Activated naive CD8-positive, alpha-beta T cell treated with anti-CD3 and anti-CD28 coated beads, Interleukin-2, amount 10 ng/mL, durations not matched to agents 7 days and 5 days (primary cell): ENCODE measurements around the gene TTC39B. TPM values are rescaled to one million over a fixed set of nuclear protein-coding genes. Genes with fewer than 3 reads are reported as not detected.
"Not testable (repeated sequence)": the region's sequence is repeated elsewhere in the genome, so short reads cannot be mapped to it uniquely, and the experiment has no call there.

Experiments used
- ATAC-seq: fragments of 150-1000 bp; cut with Tn5 transposase; one replicate; pipeline ENCODE4 v1.10.0; 2021; ENCODE audit warnings: low read depth, moderate library complexity
- POLR2A ChIA-PET: fragments of 350-600 bp; sonication (Branson Sonifier 250); formaldehyde crosslinking; loops from one replicate; lab custom pipeline; 2021; ENCODE audit warnings: antibody characterized with exemption; lab: Charles Lee
- DNase-seq: peaks from one replicate; pipeline ENCODE4 v3.0.0; 2021
- H3K27ac Mint-ChIP-seq: one replicate; pipeline ENCODE4 v1.8.0; 2022; ENCODE audit warnings: mild to moderate bottlenecking, mixed read lengths
- H3K27me3 Mint-ChIP-seq: one replicate; pipeline ENCODE4 v1.8.0; 2022; ENCODE audit warnings: mild to moderate bottlenecking, moderate library complexity, mixed read lengths
- H3K36me3 Mint-ChIP-seq: one replicate; pipeline ENCODE4 v1.8.0; 2021; ENCODE audit warnings: mild to moderate bottlenecking, mixed read lengths
- H3K4me1 Mint-ChIP-seq: one replicate; pipeline ENCODE4 v1.8.0; 2021; ENCODE audit warnings: mixed read lengths
- H3K4me3 Mint-ChIP-seq: one replicate; pipeline ENCODE4 v1.8.0; 2022; ENCODE audit warnings: mild to moderate bottlenecking, moderate library complexity, mixed read lengths
- H3K9me3 Mint-ChIP-seq: one replicate; pipeline ENCODE4 v1.8.0; 2021; ENCODE audit warnings: mixed read lengths
- total RNA-seq, 2 experiments: library from RNA; stranded (reverse); gene quantifications; one replicate each; pipeline ENCODE4 v1.2.3, GENCODE V29; 2021

The TTC39B gene
- total RNA-seq, 2 experiments from 2014 or later = 33.6 to 35.2 TPM

DNA sequence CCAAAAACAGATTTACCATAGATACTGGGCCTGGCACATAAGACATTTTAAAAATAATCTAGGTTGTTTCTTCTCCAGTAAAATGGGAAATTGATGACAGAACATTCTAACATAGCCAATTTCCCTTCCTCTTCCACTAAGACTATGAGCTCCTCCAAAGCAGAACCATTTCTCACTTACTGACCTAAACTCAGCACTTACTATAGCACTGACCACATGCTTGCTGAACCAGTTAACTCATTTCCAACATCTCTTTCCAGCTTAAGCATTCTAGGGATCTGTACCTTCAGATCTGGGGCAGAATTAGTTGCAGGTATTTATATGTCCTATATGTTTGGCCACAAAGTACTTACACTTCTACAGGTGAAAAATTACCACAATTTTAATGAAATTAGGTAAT lies 58.9 kb downstream of the TTC39B start:
- no peak for ATAC-seq

DNA sequence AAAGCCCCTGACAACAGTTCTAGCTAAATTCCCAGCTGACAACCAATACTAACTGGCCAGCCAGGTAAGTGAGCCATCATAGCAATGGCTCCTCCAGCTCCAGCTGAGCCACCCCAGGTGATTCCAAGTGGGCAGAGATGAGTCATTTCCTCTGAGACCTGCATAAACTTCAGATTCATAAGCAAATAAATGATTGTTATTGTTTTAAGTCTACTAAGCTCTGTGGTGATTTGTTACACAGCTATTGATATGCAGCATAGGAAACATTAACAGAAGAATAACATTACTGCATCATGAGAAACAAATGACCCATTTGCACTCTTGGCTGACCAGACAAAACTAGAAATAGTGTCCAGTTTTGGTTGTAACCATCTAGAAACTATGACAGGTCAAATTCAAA lies 60.3 kb downstream of the TTC39B start:
- POLR2A ChIA-PET = no interaction called here
- Mint-ChIP-seq H3K27ac (no peak overlapping the region), H3K27me3 (no peaks in the 10 kb centered on the region), H3K9me3 (no peaks in the 10 kb centered on the region), H3K36me3 (peaks cover 23% of the 10 kb centered on the region), H3K4me1 (peaks cover 17% of the 10 kb centered on the region), H3K4me3 (no peak overlapping the region)
- ATAC-seq (no peak), DNase-seq (no peak)

More for the DNA sequence above, 58.9 kb downstream of the TTC39B start:
- Mint-ChIP-seq H3K4me1 (peaks cover 17% of the 10 kb centered on the region), H3K27me3 (no peaks in the 10 kb centered on the region), H3K27ac (no peak overlapping the region), H3K9me3 (no peaks in the 10 kb centered on the region), H3K4me3 (no peak overlapping the region), H3K36me3 (peaks cover 21% of the 10 kb centered on the region)
- no peak for DNase-seq
- POLR2A ChIA-PET = no interaction called here

DNA sequence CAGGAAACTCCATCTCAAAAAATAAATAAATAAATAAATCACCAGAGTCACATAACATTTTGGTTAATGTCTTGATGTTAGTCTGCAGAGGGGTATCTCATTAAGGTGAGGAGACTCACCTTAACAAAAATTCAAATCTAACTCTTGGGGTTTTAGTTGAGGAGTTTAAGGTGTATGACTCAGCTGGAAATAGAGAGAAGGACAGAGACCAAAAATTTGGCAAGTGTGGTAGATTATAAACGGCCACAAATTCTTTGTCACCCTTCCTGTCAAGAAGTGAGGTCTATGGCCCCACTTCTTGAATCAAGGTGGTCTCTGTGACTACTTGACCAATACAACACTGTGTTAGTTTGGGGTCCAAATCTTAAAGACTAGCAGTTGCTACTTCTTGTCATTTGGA lies 60.8 kb downstream of the TTC39B start:
- peaks cover 23% of the 10 kb centered on the region for H3K36me3 Mint-ChIP-seq
- H3K27me3 Mint-ChIP-seq = no peaks in the 10 kb centered on the region
- H3K4me3 Mint-ChIP-seq = no peak overlapping the region
- no peaks in the 10 kb centered on the region for H3K9me3 Mint-ChIP-seq
- peaks cover 17% of the 10 kb centered on the region for H3K4me1 Mint-ChIP-seq
- DNase-seq (no peak), ATAC-seq (no peak)
- H3K27ac Mint-ChIP-seq = no peak overlapping the region
- POLR2A ChIA-PET = no interaction called here

DNA sequence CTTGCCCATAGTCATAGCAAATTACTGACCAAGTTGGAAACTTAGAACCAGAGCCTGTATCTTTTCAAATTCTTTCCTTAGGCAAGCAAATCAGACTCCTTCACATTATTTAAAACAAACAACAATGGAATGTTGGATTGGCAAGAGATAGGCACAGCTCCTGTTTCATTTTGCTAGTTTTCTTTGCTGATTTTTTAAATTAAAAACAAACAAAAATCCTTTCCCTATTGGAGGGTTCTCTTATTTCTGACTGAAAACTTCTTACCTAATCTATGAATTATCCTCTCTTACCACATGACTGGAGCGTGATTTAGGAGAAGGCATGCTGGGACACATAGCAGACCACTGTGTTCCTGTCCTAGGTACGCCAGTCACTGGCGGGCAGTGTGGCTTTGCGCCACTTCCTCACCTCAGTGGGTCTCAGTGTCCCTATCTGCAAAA lies 63.0 kb downstream of the TTC39B start:
- ATAC-seq (no peak), DNase-seq (no peak)
- H3K27me3 Mint-ChIP-seq = no peaks in the 10 kb centered on the region
- no peak overlapping the region for H3K27ac Mint-ChIP-seq
- POLR2A ChIA-PET = no interaction called here
- peaks cover 34% of the 10 kb centered on the region for H3K36me3 Mint-ChIP-seq
- peaks cover 17% of the 10 kb centered on the region for H3K4me1 Mint-ChIP-seq
- no peak overlapping the region for H3K4me3 Mint-ChIP-seq
- peaks cover 4% of the 10 kb centered on the region for H3K9me3 Mint-ChIP-seq

DNA sequence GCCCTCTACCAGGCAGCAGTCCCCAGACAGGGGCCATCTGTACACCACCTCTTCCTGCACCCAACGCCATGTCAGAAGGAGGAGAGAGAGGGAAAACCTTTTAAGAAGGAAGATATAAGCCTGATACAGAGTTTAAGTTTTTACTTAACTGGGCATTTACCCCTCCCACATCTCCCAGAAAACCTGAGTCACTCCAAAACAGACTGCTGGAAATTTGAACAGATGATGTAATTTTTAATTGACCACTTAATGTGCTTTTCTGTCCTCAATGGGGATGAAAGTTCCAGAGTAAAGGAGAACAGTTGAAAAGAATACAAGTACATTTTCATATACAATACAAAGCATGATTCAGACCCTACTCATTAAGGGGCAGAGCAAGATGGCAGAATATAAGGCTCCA lies 63.9 kb downstream of the TTC39B start:
- H3K4me3 Mint-ChIP-seq = no peak overlapping the region
- H3K27ac Mint-ChIP-seq = no peak overlapping the region
- peaks cover 12% of the 10 kb centered on the region for H3K9me3 Mint-ChIP-seq
- no peaks in the 10 kb centered on the region for H3K27me3 Mint-ChIP-seq
- POLR2A ChIA-PET = no interaction called here
- peaks cover 17% of the 10 kb centered on the region for H3K4me1 Mint-ChIP-seq
- ATAC-seq (no peak), DNase-seq (no peak)
- peaks cover 40% of the 10 kb centered on the region for H3K36me3 Mint-ChIP-seq

DNA sequence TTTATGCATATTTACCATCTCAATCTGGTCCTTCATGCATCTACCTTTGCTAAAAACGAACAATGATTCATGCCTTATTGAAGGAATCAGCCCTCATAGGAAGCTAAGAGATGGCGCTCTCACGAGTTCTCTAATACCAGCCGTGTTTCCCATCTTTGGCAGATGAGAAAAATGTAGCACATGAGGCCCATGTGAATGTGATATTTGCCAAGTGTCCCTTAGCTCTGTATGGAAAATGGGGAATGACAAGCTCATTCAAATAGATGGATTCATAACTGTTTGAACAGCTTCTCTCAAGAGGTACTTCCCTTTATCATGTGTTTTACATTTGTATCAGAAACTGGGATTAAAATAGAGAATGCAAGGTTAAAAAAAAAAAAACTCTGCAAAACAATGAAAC lies 66.1 kb downstream of the TTC39B start:
- peaks cover 7% of the 10 kb centered on the region for H3K4me1 Mint-ChIP-seq
- H3K27ac Mint-ChIP-seq = no peak overlapping the region
- H3K27me3 Mint-ChIP-seq = no peaks in the 10 kb centered on the region
- POLR2A ChIA-PET = interaction anchor here (0.7 kb wide), 1 partner anchor 108 kb away, joined by 5 read pairs; no protein-coding TSS in a partner anchor
- H3K36me3 Mint-ChIP-seq = peaks cover 51% of the 10 kb centered on the region
- H3K4me3 Mint-ChIP-seq = no peak overlapping the region
- DNase-seq (no peak), ATAC-seq (no peak)
- H3K9me3 Mint-ChIP-seq = peaks cover 23% of the 10 kb centered on the region

DNA sequence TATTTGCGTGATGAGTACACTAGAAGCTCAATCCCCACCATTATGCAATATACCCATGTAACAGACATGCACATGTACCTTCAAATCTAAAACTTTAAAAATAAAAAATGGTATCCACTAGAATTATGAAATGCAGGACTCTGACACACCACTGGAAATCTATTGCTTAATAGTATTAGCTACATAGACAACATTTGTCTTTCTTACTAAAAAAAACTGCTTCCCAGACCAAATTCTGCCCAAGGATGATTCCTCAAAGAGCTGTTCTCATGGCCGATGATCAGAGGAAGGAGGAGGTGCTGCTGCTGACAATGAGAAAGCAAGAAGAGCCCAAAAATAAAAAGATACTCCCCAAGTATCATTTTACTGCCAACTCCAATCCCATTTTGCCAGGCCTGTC lies 67.2 kb downstream of the TTC39B start:
- DNase-seq = no peak
- ATAC-seq = no peak
- peaks cover 26% of the 10 kb centered on the region for H3K9me3 Mint-ChIP-seq
- H3K27ac Mint-ChIP-seq = no peak overlapping the region
- peaks cover 7% of the 10 kb centered on the region for H3K4me1 Mint-ChIP-seq
- H3K36me3 Mint-ChIP-seq = peaks cover 54% of the 10 kb centered on the region
- H3K27me3 Mint-ChIP-seq = no peaks in the 10 kb centered on the region
- no peak overlapping the region for H3K4me3 Mint-ChIP-seq
- POLR2A ChIA-PET = no interaction called here

DNA sequence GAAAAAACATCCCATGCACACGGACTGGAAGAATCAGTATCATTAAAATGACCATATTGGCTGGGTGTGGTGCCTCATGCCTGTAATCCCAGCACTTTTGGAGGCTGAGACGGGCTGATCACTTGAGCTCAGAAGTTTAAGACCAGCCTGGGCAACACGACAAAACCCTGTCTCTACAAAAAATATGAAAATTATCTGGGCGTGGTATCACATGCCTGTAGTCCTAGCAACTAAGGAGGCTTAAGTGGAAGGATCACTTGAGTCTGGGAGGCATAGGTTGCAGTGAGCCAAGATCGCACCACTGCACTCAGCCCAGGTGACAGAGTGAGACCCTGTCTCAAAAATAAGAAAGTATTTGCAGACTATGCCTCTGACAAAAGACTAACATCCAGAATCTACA lies 68.4 kb downstream of the TTC39B start:
- H3K27ac Mint-ChIP-seq = no peak overlapping the region
- POLR2A ChIA-PET = no interaction called here

DNA sequence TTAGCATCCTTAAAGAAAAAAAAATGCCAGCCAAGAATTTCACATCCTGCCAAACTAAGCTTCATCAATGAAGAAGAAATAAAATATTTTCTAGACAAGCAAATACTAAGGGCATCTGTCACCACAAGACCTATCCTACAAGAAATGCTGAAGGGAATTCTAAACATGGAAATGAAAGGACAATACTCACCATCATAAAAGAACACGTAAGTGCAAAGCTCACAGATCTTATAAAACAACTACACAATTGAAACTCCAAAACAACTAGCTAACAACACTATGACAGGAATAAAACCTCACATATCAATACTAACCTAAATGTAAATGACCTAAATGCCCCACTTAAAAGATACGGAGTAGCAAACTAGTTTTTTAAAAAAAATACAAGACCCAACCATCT lies 71.4 kb downstream of the TTC39B start:
- peaks cover 28% of the 10 kb centered on the region for H3K9me3 Mint-ChIP-seq
- H3K4me1 Mint-ChIP-seq = peaks cover 2% of the 10 kb centered on the region
- ATAC-seq = no peak
- no peak overlapping the region for H3K27ac Mint-ChIP-seq
- POLR2A ChIA-PET = no interaction called here
- H3K27me3 Mint-ChIP-seq = no peaks in the 10 kb centered on the region
- H3K36me3 Mint-ChIP-seq = peaks cover 55% of the 10 kb centered on the region
- H3K4me3 Mint-ChIP-seq = no peak overlapping the region
- DNase-seq = no peak

More for the DNA sequence above, 68.4 kb downstream of the TTC39B start:
- no peak overlapping the region for H3K4me3 Mint-ChIP-seq
- H3K9me3 Mint-ChIP-seq = peaks cover 26% of the 10 kb centered on the region
- DNase-seq = no peak
- ATAC-seq = no peak
- no peaks in the 10 kb centered on the region for H3K27me3 Mint-ChIP-seq
- peaks cover 4% of the 10 kb centered on the region for H3K4me1 Mint-ChIP-seq
- H3K36me3 Mint-ChIP-seq = peaks cover 48% of the 10 kb centered on the region

DNA sequence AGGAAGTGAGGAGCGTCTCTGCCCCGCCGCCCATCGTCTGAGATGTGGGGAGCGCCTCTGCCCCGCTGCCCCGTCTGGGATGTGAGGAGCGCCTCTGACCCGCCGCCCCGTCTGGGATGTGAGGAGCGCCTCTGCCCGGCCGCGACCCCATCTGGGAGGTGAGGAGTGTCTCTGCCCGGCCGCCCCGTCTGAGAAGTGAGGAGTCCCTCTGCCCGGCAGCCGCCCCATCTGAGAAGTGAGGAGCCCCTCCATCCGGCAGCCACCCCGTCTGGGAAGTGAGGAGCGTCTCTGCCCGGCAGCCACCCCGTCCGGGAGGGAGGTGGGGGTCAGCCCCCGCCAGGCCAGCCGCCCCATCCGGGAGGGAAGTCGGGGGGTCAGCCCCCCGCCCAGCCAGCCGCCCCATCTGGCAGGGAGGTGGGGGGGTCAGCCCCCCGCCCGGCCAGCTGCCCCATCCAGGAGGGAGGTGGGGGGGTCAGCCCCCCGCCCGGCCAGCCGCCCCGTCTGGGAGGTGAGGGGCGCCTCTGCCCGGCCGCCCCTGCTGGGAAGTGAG lies 73.0 kb downstream of the TTC39B start:
- H3K36me3 Mint-ChIP-seq = peaks cover 48% of the 10 kb centered on the region
- H3K27ac Mint-ChIP-seq, H3K27me3 Mint-ChIP-seq, H3K4me1 Mint-ChIP-seq, ATAC-seq, H3K4me3 Mint-ChIP-seq, DNase-seq, POLR2A ChIA-PET: not testable (repeated sequence)
- peaks cover 26% of the 10 kb centered on the region for H3K9me3 Mint-ChIP-seq

DNA sequence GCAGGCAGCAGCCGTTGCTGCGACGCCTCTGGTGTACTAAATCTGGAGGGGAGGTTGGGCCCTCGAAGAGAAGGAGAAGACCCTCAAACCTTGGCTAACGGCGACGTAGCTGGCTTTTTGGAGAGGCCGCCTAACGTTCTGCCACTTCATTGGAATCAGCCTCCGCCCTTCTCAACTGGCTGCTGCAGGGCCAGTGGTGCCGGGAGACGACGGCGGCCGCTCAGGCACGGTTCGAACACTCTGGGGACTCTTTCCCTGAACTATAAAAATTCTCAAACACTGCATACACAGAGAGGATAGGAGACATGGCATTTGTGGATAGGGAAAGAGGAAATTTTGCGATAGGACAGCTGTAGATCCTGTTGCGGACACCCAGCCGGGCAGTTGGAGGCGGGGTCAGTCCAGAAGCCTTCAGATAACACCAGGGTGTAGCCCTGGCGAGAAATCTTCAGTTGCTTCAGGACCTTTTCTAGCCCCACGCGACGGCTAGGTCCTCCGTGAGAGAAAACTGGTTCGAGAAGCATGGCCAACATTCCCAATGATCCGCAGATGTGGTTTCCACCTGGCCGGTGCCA lies 74.2 kb downstream of the TTC39B start:
- H3K27ac Mint-ChIP-seq, H3K27me3 Mint-ChIP-seq, H3K4me3 Mint-ChIP-seq, ATAC-seq, H3K4me1 Mint-ChIP-seq, DNase-seq, POLR2A ChIA-PET: not testable (repeated sequence)
- Mint-ChIP-seq H3K9me3 (peaks cover 15% of the 10 kb centered on the region), H3K36me3 (peaks cover 36% of the 10 kb centered on the region)

DNA sequence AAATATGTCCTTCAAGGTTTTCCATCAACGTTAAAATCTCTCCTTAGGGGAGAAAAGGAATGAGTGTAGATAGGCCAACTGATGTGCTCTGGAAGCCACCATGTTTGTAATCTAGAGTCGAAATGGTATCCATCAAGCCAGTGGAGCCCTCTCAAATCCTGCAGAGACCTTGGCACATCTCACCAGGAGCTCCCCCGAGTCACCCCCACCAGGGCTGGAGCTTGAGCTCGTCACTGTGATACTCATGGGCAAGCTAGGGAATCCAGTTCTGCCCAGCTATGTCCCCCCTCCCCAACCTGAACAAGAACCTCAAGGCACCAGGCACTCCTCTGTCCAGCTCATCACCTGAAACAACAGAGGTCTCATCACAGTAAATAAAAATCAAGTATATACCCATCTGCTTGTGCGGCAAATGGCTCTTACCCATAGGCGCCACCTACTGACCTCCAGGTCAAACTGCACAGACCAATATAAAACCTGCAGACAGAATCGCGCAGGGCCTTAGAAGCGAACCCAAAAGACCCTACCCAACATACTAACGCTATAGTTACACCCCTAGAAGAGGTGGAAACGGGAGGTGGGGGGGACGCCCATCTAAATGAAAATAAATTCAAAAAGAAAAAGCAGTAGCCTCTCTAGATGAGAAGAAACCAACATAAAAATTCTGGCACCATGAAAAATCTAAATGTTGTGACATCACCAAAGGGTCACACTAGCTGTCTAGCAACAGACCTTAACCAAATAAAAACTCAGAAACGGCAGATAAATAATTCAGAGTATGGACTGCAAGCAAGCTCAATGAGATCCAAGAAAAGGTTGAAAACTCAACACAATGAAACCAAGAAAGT lies 75.0 kb downstream of the TTC39B start:
- no peak overlapping the region for H3K27ac Mint-ChIP-seq

DNA sequence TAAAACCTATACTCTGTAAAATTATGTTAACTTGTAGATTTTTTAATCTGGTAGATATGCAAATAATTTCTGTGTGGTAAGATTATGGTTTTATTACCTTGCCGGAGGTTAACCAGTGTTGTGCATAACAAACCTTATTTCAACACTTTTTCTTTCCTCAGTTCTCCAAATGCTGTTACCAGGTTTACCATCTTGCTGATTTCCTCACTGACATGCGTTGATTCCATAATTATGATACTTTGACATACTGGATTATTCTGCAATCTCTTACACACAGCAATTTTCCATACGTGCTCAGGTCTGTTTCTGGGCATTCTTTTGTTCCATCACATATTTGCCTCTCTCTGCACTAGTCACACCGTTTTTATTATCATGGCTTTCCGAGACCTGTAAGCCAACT lies 77.6 kb downstream of the TTC39B start:
- no peaks in the 10 kb centered on the region for H3K27me3 Mint-ChIP-seq
- DNase-seq = no peak
- no peak overlapping the region for H3K27ac Mint-ChIP-seq
- H3K4me1 Mint-ChIP-seq = peaks cover 2% of the 10 kb centered on the region
- H3K4me3 Mint-ChIP-seq = no peak overlapping the region
- H3K9me3 Mint-ChIP-seq = peaks cover 4% of the 10 kb centered on the region
- POLR2A ChIA-PET = no interaction called here
- peaks cover 21% of the 10 kb centered on the region for H3K36me3 Mint-ChIP-seq
- no peak for ATAC-seq

More for the DNA sequence above, 75.0 kb downstream of the TTC39B start:
- ATAC-seq (no peak), DNase-seq (no peak)
- POLR2A ChIA-PET = no interaction called here
- H3K9me3 Mint-ChIP-seq = peaks cover 11% of the 10 kb centered on the region
- H3K4me1 Mint-ChIP-seq = peaks cover 4% of the 10 kb centered on the region
- H3K27me3 Mint-ChIP-seq = no peaks in the 10 kb centered on the region
- peaks cover 28% of the 10 kb centered on the region for H3K36me3 Mint-ChIP-seq
- no peak overlapping the region for H3K4me3 Mint-ChIP-seq

DNA sequence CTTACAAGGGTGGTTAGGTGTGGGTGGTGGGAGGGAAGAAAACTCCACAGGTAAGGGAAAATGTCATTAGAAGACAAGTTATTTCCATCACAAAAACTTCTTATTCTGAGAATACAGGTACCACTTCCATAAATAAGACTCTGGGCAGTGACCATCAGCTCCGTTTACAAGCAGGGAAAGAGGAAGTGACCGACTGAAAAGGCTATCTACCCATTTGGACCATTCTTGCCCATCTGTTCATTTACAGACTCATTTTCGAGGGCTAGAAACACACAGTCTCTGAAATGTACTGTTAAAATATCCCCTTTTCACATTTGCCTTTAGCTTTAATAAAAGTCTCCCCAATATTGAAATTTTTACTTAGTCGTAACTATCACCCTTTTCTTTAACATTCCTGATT lies 79.5 kb downstream of the TTC39B start:
- DNase-seq (no peak), ATAC-seq (no peak)
- POLR2A ChIA-PET = no interaction called here
- no peak overlapping the region for H3K4me3 Mint-ChIP-seq
- peaks cover 31% of the 10 kb centered on the region for H3K36me3 Mint-ChIP-seq
- H3K4me1 Mint-ChIP-seq = peaks cover 2% of the 10 kb centered on the region
- H3K27ac Mint-ChIP-seq = no peak overlapping the region
- H3K27me3 Mint-ChIP-seq = no peaks in the 10 kb centered on the region
- peaks cover 4% of the 10 kb centered on the region for H3K9me3 Mint-ChIP-seq
